NAMALWA (cell line): ENCODE measurements around the gene CBFA2T2.

Experiments used
- DNase-seq: peaks from one replicate; pipeline ENCODE4 v3.0.0-alpha.2; 2015; ENCODE audit warnings: low spot score

The CBFA2T2 gene

GRCh38 chr20:33667245-33667675 lies 177.4 kb downstream of the CBFA2T2 start:
- peak; percentile 62 for DNase-seq

GRCh38 chr20:33667676-33668465 lies 178.0 kb downstream of the CBFA2T2 start:
- peak; percentile 84 for DNase-seq

GRCh38 chr20:33668466-33669155 lies 178.7 kb downstream of the CBFA2T2 start:
- no peak for DNase-seq

- no peak for DNase-seq
Measured at GRCh38 chr20:33669224-33669623, 179.3 kb downstream of the CBFA2T2 start.

GRCh38 chr20:33669873-33670640 lies 180.2 kb downstream of the CBFA2T2 start:
- DNase-seq, result no peak

- no peak for DNase-seq
Measured at GRCh38 chr20:33670715-33671499, 181.0 kb downstream of the CBFA2T2 start.

- no peak for DNase-seq
Measured at GRCh38 chr20:33671573-33672288, 181.8 kb downstream of the CBFA2T2 start.

- DNase-seq, result no peak
Measured at GRCh38 chr20:33672426-33673113, 182.7 kb downstream of the CBFA2T2 start.

GRCh38 chr20:33673114-33673409 lies 183.2 kb downstream of the CBFA2T2 start:
- no peak for DNase-seq

- DNase-seq, result no peak
Measured at GRCh38 chr20:33673410-33674293, 183.8 kb downstream of the CBFA2T2 start.

GRCh38 chr20:33674294-33675135 lies 184.6 kb downstream of the CBFA2T2 start, which contains the start of gene NECAB3:
NECAB3 (minus strand) TSS chr20:33674428; CDS start chr20:33674352, 76 bp downstream.
- peak; percentile 68 for DNase-seq

GRCh38 chr20:33675136-33675959 lies 185.5 kb downstream of the CBFA2T2 start:
- DNase-seq, result no peak

- no peak for DNase-seq
Measured at GRCh38 chr20:33676121-33676520, 186.2 kb downstream of the CBFA2T2 start.

GRCh38 chr20:33676652-33677645 lies 187.1 kb downstream of the CBFA2T2 start:
- DNase-seq, result no peak

- no peak for DNase-seq
Measured at GRCh38 chr20:33677991-33678702, 188.3 kb downstream of the CBFA2T2 start.
